NT2/D1 (cell line): ENCODE data around the gene RASSF6.

ENCODE experiments used
- SUZ12 ChIP-seq: IDR thresholded peaks from 2 replicates; pipeline ENCODE4 v1.6.1; 2011; ENCODE audit not compliant: insufficient read length, insufficient read depth; ENCODE audit errors: extremely low read depth
- YY1 ChIP-seq: IDR thresholded peaks from 2 replicates; pipeline ENCODE4 v1.6.1; 2011; ENCODE audit not compliant: insufficient read length, insufficient read depth
- ZNF274 ChIP-seq: IDR thresholded peaks from 2 replicates; pipeline ENCODE4 v1.6.1; 2011; ENCODE audit warnings: mild to moderate bottlenecking, low read depth, low read length

DNA sequence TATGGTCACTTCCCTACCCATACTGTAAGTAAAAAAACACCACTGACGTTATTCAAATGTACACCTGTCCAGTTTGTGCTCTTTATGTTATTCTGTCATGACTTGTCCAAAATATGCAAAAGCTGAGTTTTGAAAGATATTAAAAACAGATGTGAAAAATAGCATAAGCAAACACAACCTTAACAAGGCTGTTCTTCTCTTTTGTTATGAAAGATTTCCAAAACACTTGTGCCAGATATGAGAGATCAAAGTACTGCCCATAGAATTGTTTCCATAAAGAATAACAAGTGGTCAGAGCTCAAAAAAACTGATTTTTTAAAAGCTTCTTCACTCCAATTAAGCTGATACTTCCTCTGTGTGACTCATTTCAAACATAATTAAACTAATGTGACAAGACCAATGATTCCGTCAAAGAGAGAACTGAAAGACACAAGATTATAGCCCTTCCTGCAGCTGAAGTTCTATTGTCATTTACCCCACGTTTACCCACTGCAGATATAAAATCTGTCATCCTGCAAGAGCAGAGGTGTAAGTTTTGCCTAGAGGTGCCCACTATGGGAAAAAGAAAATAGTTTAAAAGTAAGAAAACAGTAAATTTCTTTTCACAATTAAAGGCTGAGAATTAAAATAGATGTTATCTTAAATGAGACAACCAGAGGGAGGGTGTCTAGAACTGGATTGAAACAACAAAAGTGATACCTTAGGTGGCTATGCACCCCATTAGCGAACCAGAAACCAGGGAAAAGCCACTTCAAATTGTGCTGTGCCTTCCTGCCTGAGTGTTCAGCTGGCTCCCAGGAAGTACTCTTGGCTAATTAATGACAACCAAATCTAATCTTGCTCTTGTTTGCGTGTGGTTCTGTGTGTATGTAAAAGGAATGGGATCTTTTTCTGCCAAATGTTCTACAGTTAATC is 30.1 kb downstream of the RASSF6 start:
- TF ChIP-seq YY1: no peak
- no peak for TF ChIP-seq ZNF274
- no peak for TF ChIP-seq SUZ12
